ENCODE data around the gene KCNG1.

DNA sequence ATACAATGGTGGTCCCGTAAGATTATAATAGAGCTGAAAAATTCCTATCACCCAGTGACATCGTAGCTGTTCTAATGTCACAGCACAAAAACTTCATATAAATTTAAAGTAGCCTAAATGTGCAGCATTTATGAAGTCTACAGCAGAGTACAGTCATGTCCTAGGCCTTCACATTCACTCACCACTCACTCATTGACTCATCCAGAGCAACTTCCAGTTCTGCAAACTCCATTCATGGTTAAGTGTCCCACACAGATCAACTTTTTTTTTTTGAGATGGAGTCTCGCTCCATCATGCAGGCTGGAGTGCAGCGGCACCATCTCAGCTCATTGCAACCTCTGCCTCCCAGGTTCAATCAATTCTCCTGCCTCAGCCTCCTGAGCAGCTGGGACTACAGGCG lies 20.9 kb upstream of the KCNG1 start:
- TF ChIP-seq, protein P1, sequence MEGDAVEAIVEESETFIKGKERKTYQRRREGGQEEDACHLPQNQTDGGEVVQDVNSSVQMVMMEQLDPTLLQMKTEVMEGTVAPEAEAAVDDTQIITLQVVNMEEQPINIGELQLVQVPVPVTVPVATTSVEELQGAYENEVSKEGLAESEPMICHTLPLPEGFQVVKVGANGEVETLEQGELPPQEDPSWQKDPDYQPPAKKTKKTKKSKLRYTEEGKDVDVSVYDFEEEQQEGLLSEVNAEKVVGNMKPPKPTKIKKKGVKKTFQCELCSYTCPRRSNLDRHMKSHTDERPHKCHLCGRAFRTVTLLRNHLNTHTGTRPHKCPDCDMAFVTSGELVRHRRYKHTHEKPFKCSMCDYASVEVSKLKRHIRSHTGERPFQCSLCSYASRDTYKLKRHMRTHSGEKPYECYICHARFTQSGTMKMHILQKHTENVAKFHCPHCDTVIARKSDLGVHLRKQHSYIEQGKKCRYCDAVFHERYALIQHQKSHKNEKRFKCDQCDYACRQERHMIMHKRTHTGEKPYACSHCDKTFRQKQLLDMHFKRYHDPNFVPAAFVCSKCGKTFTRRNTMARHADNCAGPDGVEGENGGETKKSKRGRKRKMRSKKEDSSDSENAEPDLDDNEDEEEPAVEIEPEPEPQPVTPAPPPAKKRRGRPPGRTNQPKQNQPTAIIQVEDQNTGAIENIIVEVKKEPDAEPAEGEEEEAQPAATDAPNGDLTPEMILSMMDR (IDR thresholded peaks at IDR 0.05): no peak
- no peak for TF ChIP-seq POLR2A (IDR thresholded peaks at IDR 0.05)

Data from heart left ventricle (tissue), 13 donors.